ENCODE data around the gene UBE2D4.

The UBE2D4 gene

DNA sequence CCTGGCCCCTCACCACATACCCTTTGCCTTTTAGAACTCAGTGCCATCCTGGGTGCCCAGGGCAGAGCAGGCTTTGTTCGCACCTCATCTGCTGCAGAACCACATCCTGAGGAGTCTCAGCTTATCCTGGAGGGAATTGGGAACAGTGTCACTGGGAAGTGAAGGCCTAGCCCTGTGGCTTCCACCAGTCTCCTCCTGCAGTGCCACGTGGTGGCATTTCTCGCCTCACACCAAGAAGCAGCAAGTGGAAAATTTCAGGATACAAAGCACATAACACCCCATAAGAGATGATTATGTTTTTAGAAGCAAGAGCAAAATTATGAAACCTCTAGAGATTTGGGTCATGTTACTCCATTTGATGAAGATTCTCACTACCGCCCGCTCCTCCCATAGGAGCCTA lies 26.8 kb downstream of the UBE2D4 start:
- no peak overlapping the region for H2AFZ ChIP-seq (ENCODE audit: low read depth, low read length)
- H3K4me3 ChIP-seq (ENCODE audit: low read depth in 1 of 2, low read length in 2 of 2), result no peak overlapping the region
- H3K9me3 ChIP-seq (ENCODE audit: insufficient read depth, low read length, severe bottlenecking), result no peaks in the 10 kb centered on the region
- no peaks in the 10 kb centered on the region for H3K27me3 ChIP-seq (ENCODE audit: insufficient read depth, low read length, poor library complexity)
- H3K79me2 ChIP-seq (ENCODE audit: insufficient read depth, low read length), result no peaks in the 10 kb centered on the region
- H3K27ac ChIP-seq (ENCODE audit: low read length), result no peak overlapping the region
- TF ChIP-seq EZH2 (IDR thresholded peaks at IDR 0.05; ENCODE audit: borderline replicate concordance, low read depth, low read length, severe bottlenecking), result no peak
- TF ChIP-seq, protein P1, sequence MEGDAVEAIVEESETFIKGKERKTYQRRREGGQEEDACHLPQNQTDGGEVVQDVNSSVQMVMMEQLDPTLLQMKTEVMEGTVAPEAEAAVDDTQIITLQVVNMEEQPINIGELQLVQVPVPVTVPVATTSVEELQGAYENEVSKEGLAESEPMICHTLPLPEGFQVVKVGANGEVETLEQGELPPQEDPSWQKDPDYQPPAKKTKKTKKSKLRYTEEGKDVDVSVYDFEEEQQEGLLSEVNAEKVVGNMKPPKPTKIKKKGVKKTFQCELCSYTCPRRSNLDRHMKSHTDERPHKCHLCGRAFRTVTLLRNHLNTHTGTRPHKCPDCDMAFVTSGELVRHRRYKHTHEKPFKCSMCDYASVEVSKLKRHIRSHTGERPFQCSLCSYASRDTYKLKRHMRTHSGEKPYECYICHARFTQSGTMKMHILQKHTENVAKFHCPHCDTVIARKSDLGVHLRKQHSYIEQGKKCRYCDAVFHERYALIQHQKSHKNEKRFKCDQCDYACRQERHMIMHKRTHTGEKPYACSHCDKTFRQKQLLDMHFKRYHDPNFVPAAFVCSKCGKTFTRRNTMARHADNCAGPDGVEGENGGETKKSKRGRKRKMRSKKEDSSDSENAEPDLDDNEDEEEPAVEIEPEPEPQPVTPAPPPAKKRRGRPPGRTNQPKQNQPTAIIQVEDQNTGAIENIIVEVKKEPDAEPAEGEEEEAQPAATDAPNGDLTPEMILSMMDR (IDR thresholded peaks at IDR 0.05; ENCODE audit: borderline replicate concordance, extremely low read depth, low read length, poor library complexity, severe bottlenecking), result no peak
- DNase-seq (no peak), ATAC-seq (ENCODE audit: insufficient read depth, low read depth) (no peak; the same call in 2 of the 3 replicates)
- H3K36me3 ChIP-seq (ENCODE audit: insufficient read depth, low read length), result peaks cover 27% of the 10 kb centered on the region
- H4K20me1 ChIP-seq (ENCODE audit: insufficient read depth, low read length), result no peaks in the 10 kb centered on the region
- no peak overlapping the region for H3K4me2 ChIP-seq (ENCODE audit: insufficient read depth, low read length)
- no peak overlapping the region for H3K9ac ChIP-seq (ENCODE audit: low read depth, low read length)
- no peaks in the 10 kb centered on the region for H3K4me1 ChIP-seq (ENCODE audit: insufficient read depth, low read length)

DNA sequence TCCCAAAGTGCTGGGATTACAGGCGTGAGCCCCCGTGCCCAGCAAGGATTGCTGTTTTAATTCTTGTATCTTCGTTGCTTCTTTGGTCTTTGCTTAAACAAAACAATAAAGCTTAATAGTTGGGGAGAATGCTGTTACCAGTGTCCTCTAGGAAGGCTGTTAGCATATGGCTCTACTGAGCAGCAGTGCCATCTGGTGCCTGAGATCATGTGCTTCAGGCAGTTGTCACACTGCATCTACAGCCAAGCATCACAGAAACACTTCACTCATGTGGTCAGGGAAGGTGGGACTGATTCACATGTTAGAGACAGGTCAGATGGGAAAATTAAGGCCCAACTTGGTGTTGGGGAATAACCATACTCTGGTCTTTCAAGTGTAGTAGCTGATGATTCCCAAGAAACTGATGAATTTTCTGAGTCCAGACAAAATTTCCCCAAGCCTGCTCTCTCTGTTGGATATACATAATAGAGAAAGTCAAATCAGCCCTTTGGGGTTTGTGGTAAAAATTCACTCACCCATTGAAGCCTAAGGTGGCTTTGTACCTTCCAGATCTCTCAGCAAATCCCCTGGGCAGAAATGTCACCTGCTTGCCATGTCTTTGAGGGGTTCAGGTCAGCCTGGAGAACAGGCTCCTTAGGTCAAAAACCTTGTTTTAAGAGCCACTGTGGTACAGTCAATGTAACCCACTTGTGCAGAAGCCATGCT lies 28.4 kb downstream of the UBE2D4 start:
- Histone ChIP-seq H3K9ac (ENCODE audit: low read depth, low read length) (no peak overlapping the region), H3K27me3 (ENCODE audit: insufficient read depth, low read length, poor library complexity) (no peaks in the 10 kb centered on the region), H3K9me3 (ENCODE audit: insufficient read depth, low read length, severe bottlenecking) (no peaks in the 10 kb centered on the region), H2AFZ (ENCODE audit: low read depth, low read length) (no peak overlapping the region), H3K36me3 (ENCODE audit: insufficient read depth, low read length) (peaks cover 27% of the 10 kb centered on the region), H3K79me2 (ENCODE audit: insufficient read depth, low read length) (no peaks in the 10 kb centered on the region), H3K4me1 (ENCODE audit: insufficient read depth, low read length) (no peaks in the 10 kb centered on the region), H3K4me2 (ENCODE audit: insufficient read depth, low read length) (no peak overlapping the region), H3K4me3 (ENCODE audit: low read depth in 1 of 2, low read length in 2 of 2) (no peak overlapping the region), H4K20me1 (ENCODE audit: insufficient read depth, low read length) (no peaks in the 10 kb centered on the region), H3K27ac (ENCODE audit: low read length) (no peak overlapping the region)
- no peak for TF ChIP-seq EZH2 (IDR thresholded peaks at IDR 0.05; ENCODE audit: borderline replicate concordance, low read depth, low read length, severe bottlenecking)
- TF ChIP-seq, protein P1 (IDR thresholded peaks at IDR 0.05; ENCODE audit: borderline replicate concordance, extremely low read depth, low read length, poor library complexity, severe bottlenecking), result peak; percentile 64
- DNase-seq (peak; percentile 38), ATAC-seq (ENCODE audit: insufficient read depth, low read depth) (peak; percentile 86)

DNA sequence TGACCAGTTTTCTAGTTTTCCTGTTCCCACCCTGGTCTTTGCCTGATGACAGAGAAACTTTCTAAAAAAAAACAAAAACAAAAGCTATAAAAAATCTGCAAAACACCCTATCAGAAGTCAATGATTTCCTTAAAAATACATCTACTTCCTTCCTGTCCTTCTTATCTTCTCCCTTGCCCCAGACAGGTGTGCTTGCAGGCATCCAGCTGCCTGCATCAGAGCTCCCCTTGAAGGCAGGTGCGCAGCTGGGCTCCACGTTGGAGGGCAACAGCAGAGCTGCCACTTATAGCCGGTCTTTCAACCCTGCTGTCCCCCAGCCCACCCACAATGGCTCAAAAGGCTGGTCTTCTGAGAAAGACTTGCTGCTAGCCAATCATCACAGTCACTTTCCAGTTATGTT lies 29.8 kb downstream of the UBE2D4 start:
- no peak for ATAC-seq (ENCODE audit: insufficient read depth, low read depth)
- H3K9me3 ChIP-seq (ENCODE audit: insufficient read depth, low read length, severe bottlenecking), result no peaks in the 10 kb centered on the region

More for the DNA sequence above, 29.8 kb downstream of the UBE2D4 start:
- Histone ChIP-seq H3K36me3 (ENCODE audit: insufficient read depth, low read length) (peaks cover 17% of the 10 kb centered on the region), H4K20me1 (ENCODE audit: insufficient read depth, low read length) (no peaks in the 10 kb centered on the region), H3K4me1 (ENCODE audit: insufficient read depth, low read length) (no peaks in the 10 kb centered on the region), H3K9ac (ENCODE audit: low read depth, low read length) (no peak overlapping the region), H3K27ac (ENCODE audit: low read length) (no peak overlapping the region), H3K4me2 (ENCODE audit: insufficient read depth, low read length) (no peak overlapping the region), H3K79me2 (ENCODE audit: insufficient read depth, low read length) (no peaks in the 10 kb centered on the region), H3K27me3 (ENCODE audit: insufficient read depth, low read length, poor library complexity) (no peaks in the 10 kb centered on the region), H3K4me3 (ENCODE audit: low read depth in 1 of 2, low read length in 2 of 2) (no peak overlapping the region), H2AFZ (ENCODE audit: low read depth, low read length) (no peak overlapping the region)
- TF ChIP-seq EZH2 (IDR thresholded peaks at IDR 0.05; ENCODE audit: borderline replicate concordance, low read depth, low read length, severe bottlenecking), result no peak
- TF ChIP-seq, protein P1 (IDR thresholded peaks at IDR 0.05; ENCODE audit: borderline replicate concordance, extremely low read depth, low read length, poor library complexity, severe bottlenecking), result no peak
- DNase-seq, result no peak

Data from DND-41 (cell line).